ENCODE data around the gene MAP3K2. TPM values are rescaled to one million over a fixed set of nuclear protein-coding genes. Genes with fewer than 3 reads are reported as not detected.
A peak's percentile ranks its signal among the peaks of the same experiment; 100 is the strongest.

The MAP3K2 gene
- total RNA-seq, 1 experiment from 2014 or later, result 54.6 TPM

DNA sequence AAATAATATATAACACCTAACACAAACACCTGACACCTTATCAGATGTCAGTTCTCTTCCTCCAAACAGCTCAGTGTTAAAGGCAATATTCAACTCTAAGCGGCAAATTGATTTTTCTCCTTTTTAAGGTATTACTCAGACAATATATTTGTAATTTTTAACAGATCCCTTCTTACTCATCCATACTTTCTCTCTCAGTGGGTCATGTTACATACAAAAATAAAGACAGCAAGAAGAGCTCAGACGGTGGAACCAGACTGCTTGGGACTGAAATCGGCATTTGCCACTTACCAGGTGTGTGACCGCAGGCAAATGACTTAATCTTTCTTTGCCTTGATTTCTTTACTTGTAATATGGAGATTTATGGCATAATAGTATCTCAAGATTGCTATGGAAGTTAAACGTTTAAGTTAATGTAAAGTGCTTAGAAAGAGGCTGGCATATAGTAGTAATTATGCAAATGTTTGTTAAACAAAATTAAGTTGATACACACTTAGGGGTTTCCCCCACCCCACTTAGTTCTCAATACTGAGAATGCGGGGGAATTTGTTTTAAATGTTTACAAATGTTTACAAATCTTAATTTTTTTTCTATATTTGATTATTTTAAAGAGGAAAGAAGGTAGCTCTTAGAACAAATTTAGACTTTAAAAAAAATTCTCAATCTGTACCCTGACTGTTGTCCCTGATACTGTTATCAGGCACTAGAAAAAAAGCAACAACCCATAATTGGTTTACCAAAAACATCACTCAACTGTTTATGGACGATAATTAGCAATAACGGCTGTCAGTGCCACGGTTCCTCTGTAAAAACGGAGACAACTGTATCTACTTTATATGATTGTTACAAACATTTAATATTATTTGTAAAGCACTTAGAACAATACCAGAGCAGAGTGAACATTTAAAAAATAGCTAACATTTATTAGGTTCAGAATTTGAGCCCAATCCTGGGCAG is 25.6 kb downstream of the MAP3K2 start:
- Histone ChIP-seq H3K27me3 (ENCODE audit: low read length) (no peaks in the 10 kb centered on the region), H4K20me1 (ENCODE audit: low read length) (peaks cover 38% of the 10 kb centered on the region), H3K36me3 (ENCODE audit: low read depth, low read length) (no peaks in the 10 kb centered on the region), H3K9ac (ENCODE audit: low read length) (no peak overlapping the region), H3K27ac (ENCODE audit: low read length) (no peak overlapping the region), H3K9me2 (replicated peaks; ENCODE audit: low read length) (no peaks in the 10 kb centered on the region), H3K4me3 (ENCODE audit: low read length) (no peak overlapping the region), H2AFZ (ENCODE audit: low read length) (no peak overlapping the region), H3K9me3 (ENCODE audit: low read length) (no peaks in the 10 kb centered on the region), H3K4me1 (ENCODE audit: insufficient read depth, low read length) (peaks cover 31% of the 10 kb centered on the region), H3K79me2 (ENCODE audit: low read length) (peaks cover 89% of the 10 kb centered on the region), H3K4me2 (ENCODE audit: low read length) (peak overlapping the region; percentile 9), H3F3A (ENCODE audit: low read length, unreplicated experiment) (no peaks in the 10 kb centered on the region)
- no peak for TF ChIP-seq EZH2 (IDR thresholded peaks at IDR 0.05; ENCODE audit: low read length, unreplicated experiment)
- TF ChIP-seq, protein P1, sequence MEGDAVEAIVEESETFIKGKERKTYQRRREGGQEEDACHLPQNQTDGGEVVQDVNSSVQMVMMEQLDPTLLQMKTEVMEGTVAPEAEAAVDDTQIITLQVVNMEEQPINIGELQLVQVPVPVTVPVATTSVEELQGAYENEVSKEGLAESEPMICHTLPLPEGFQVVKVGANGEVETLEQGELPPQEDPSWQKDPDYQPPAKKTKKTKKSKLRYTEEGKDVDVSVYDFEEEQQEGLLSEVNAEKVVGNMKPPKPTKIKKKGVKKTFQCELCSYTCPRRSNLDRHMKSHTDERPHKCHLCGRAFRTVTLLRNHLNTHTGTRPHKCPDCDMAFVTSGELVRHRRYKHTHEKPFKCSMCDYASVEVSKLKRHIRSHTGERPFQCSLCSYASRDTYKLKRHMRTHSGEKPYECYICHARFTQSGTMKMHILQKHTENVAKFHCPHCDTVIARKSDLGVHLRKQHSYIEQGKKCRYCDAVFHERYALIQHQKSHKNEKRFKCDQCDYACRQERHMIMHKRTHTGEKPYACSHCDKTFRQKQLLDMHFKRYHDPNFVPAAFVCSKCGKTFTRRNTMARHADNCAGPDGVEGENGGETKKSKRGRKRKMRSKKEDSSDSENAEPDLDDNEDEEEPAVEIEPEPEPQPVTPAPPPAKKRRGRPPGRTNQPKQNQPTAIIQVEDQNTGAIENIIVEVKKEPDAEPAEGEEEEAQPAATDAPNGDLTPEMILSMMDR (conservative IDR thresholded peaks at IDR 0.05; ENCODE audit: low read depth, low read length), result no peak
- TF ChIP-seq EZH2phosphoT487 (IDR thresholded peaks at IDR 0.05; ENCODE audit: borderline replicate concordance, low read length), result no peak
- no TSS peak for BruUV-seq (replicated peaks)
- DNase-seq, result peak; percentile 13
- ChIA-PET POLR2A (ENCODE audit: unreplicated experiment) (interaction anchor here (0.6 kb wide), 1 partner anchor 46 kb away, joined by 3 read pairs; no protein-coding TSS in a partner anchor), CTCF (no interaction called here)
- intact Hi-C loops (cut with micrococcal nuclease), result no loop called here
- peak; percentile 37 for ATAC-seq

DNA sequence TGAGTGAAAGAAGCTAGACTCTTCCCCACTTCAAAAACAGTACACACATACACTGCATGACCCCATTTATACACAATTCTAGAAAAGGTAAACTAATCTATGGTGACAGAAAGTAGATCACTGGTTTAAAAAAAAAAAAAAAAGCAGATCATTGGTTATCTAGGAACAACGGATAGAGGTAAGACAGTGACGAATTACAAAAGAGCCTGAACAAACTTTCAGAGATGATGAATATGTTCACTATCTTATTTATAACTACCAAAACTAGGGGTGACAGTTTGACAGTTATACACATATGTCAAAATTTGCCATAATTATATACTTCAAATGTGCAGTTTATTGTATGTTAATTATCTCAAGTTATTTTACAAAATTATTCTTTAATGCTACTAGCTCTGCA is 27.5 kb downstream of the MAP3K2 start:
- no TSS peak for BruUV-seq (replicated peaks)
- Histone ChIP-seq H3K27me3 (ENCODE audit: low read length) (no peaks in the 10 kb centered on the region), H4K20me1 (ENCODE audit: low read length) (peaks cover 54% of the 10 kb centered on the region), H3K9me2 (replicated peaks; ENCODE audit: low read length) (no peaks in the 10 kb centered on the region), H3K4me3 (ENCODE audit: low read length) (no peak overlapping the region), H3K79me2 (ENCODE audit: low read length) (peaks cover 90% of the 10 kb centered on the region), H3K27ac (ENCODE audit: low read length) (no peak overlapping the region), H3K4me1 (ENCODE audit: insufficient read depth, low read length) (peaks cover 32% of the 10 kb centered on the region), H3F3A (ENCODE audit: low read length, unreplicated experiment) (no peaks in the 10 kb centered on the region), H3K9ac (ENCODE audit: low read length) (no peak overlapping the region), H3K36me3 (ENCODE audit: low read depth, low read length) (no peaks in the 10 kb centered on the region; the same call in 1 of the 2 replicates), H3K9me3 (ENCODE audit: low read length) (no peaks in the 10 kb centered on the region), H3K4me2 (ENCODE audit: low read length) (no peak overlapping the region), H2AFZ (ENCODE audit: low read length) (no peak overlapping the region)
- ATAC-seq (no peak), DNase-seq (no peak)
- ChIA-PET POLR2A (ENCODE audit: unreplicated experiment) (no interaction called here), CTCF (no interaction called here)
- intact Hi-C loops (cut with micrococcal nuclease), result no loop called here
- TF ChIP-seq EZH2 (IDR thresholded peaks at IDR 0.05; ENCODE audit: low read length, unreplicated experiment), result no peak
- no peak for TF ChIP-seq EZH2phosphoT487 (IDR thresholded peaks at IDR 0.05; ENCODE audit: borderline replicate concordance, low read length)
- TF ChIP-seq, protein P1 (conservative IDR thresholded peaks at IDR 0.05; ENCODE audit: low read depth, low read length), result no peak

DNA sequence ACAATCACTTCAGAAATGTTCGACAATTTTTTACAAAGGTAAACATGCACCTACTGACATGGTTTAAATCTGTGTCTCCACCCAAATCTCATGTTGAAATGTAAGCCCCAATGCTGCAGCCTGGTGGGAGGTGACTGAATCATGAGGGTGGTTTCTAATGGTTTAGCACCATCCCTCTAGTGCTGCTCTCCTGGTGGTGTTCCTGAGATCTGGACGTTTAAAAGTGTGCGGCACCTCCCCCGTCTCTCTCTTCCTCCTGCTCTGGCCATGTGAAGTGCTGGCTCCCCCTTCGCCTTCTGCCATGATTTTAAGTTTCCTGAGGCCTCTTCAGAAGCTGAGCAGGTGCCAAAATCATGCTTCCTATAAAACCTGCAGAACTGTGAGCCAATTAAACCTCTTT is 28.3 kb downstream of the MAP3K2 start:
- DNase-seq, result no peak
- TF ChIP-seq EZH2 (IDR thresholded peaks at IDR 0.05; ENCODE audit: low read length, unreplicated experiment) (no peak), EZH2phosphoT487 (IDR thresholded peaks at IDR 0.05; ENCODE audit: borderline replicate concordance, low read length) (no peak)
- TF ChIP-seq, protein P1 (conservative IDR thresholded peaks at IDR 0.05; ENCODE audit: low read depth, low read length), result no peak
- no peaks in the 10 kb centered on the region for H3F3A ChIP-seq (ENCODE audit: low read length, unreplicated experiment)
- H3K27me3 ChIP-seq (ENCODE audit: low read length), result no peaks in the 10 kb centered on the region
- BruUV-seq (replicated peaks), result no TSS peak
- H3K36me3 ChIP-seq (ENCODE audit: low read depth, low read length), result no peaks in the 10 kb centered on the region; the same call in 1 of the 2 replicates
- no peak overlapping the region for H3K4me3 ChIP-seq (ENCODE audit: low read length)
- H3K27ac ChIP-seq (ENCODE audit: low read length), result no peak overlapping the region
- H3K9me2 ChIP-seq (replicated peaks; ENCODE audit: low read length), result no peaks in the 10 kb centered on the region
- peaks cover 60% of the 10 kb centered on the region for H4K20me1 ChIP-seq (ENCODE audit: low read length)
- POLR2A ChIA-PET (ENCODE audit: unreplicated experiment), result no interaction called here
- H3K9me3 ChIP-seq (ENCODE audit: low read length), result no peaks in the 10 kb centered on the region
- H2AFZ ChIP-seq (ENCODE audit: low read length), result no peak overlapping the region
- H3K79me2 ChIP-seq (ENCODE audit: low read length), result peaks cover 92% of the 10 kb centered on the region
- CTCF ChIA-PET, result no interaction called here
- intact Hi-C loops (cut with micrococcal nuclease), result no loop called here
- peaks cover 33% of the 10 kb centered on the region for H3K4me1 ChIP-seq (ENCODE audit: insufficient read depth, low read length)
- no peak for ATAC-seq
- no peak overlapping the region for H3K4me2 ChIP-seq (ENCODE audit: low read length)
- no peak overlapping the region for H3K9ac ChIP-seq (ENCODE audit: low read length)

Measured in PC-3 (cell line).